ENCODE measurements around the gene GABBR2. TPM values are rescaled to one million over a fixed set of nuclear protein-coding genes. Genes with fewer than 3 reads are reported as not detected.

GABBR2 gene
- total RNA-seq, 2 donors from 2014 or later, result not detected

GRCh38 chr9:98642661-98643312, 65.9 kb downstream of the GABBR2 start:
- no peaks in the 10 kb centered on the region for H3K4me1 Mint-ChIP-seq
- no peak overlapping the region for H3K4me3 Mint-ChIP-seq
- H3K27ac Mint-ChIP-seq, result no peak overlapping the region
- H3K27me3 Mint-ChIP-seq, result peaks cover 30% of the 10 kb centered on the region
- H3K9me3 Mint-ChIP-seq, result no peaks in the 10 kb centered on the region
- ATAC-seq (replicated peaks), result no peak
- no peaks in the 10 kb centered on the region for H3K36me3 Mint-ChIP-seq (ENCODE audit: low read depth)

- H3K27me3 Mint-ChIP-seq, result peaks cover 33% of the 10 kb centered on the region
- no peak overlapping the region for H3K4me3 Mint-ChIP-seq
- no peaks in the 10 kb centered on the region for H3K4me1 Mint-ChIP-seq
- no peak overlapping the region for H3K27ac Mint-ChIP-seq
- no peak for ATAC-seq (replicated peaks)
- no peaks in the 10 kb centered on the region for H3K9me3 Mint-ChIP-seq
- H3K36me3 Mint-ChIP-seq (ENCODE audit: low read depth), result no peaks in the 10 kb centered on the region
Observed at GRCh38 chr9:98641695-98642094, 67.0 kb downstream of the GABBR2 start.

GRCh38 chr9:98640394-98640793, 68.3 kb downstream of the GABBR2 start:
- Mint-ChIP-seq H3K4me1 (no peaks in the 10 kb centered on the region), H3K27me3 (peaks cover 35% of the 10 kb centered on the region), H3K27ac (no peak overlapping the region), H3K9me3 (no peaks in the 10 kb centered on the region), H3K36me3 (ENCODE audit: low read depth) (no peaks in the 10 kb centered on the region), H3K4me3 (no peak overlapping the region)
- ATAC-seq (replicated peaks), result no peak

- Mint-ChIP-seq H3K4me3 (no peak overlapping the region), H3K4me1 (no peaks in the 10 kb centered on the region), H3K27ac (no peak overlapping the region), H3K27me3 (peaks cover 36% of the 10 kb centered on the region), H3K9me3 (no peaks in the 10 kb centered on the region), H3K36me3 (ENCODE audit: low read depth) (no peaks in the 10 kb centered on the region)
- ATAC-seq (replicated peaks), result no peak
Observed at GRCh38 chr9:98639133-98639532, 69.6 kb downstream of the GABBR2 start.

GRCh38 chr9:98637381-98637780, 71.4 kb downstream of the GABBR2 start:
- H3K4me1 Mint-ChIP-seq, result no peaks in the 10 kb centered on the region
- ATAC-seq (replicated peaks), result no peak
- H3K9me3 Mint-ChIP-seq, result no peaks in the 10 kb centered on the region
- H3K36me3 Mint-ChIP-seq (ENCODE audit: low read depth), result no peaks in the 10 kb centered on the region
- H3K4me3 Mint-ChIP-seq, result no peak overlapping the region
- H3K27ac Mint-ChIP-seq, result no peak overlapping the region
- peaks cover 22% of the 10 kb centered on the region for H3K27me3 Mint-ChIP-seq

- H3K9me3 Mint-ChIP-seq, result no peaks in the 10 kb centered on the region
- no peak overlapping the region for H3K27ac Mint-ChIP-seq
- no peak overlapping the region for H3K4me3 Mint-ChIP-seq
- H3K36me3 Mint-ChIP-seq (ENCODE audit: low read depth), result no peaks in the 10 kb centered on the region
- no peak for ATAC-seq (replicated peaks)
- H3K27me3 Mint-ChIP-seq, result peaks cover 11% of the 10 kb centered on the region
- H3K4me1 Mint-ChIP-seq, result no peaks in the 10 kb centered on the region
Observed at GRCh38 chr9:98635374-98635773, 73.4 kb downstream of the GABBR2 start.

- H3K27me3 Mint-ChIP-seq, result peaks cover 13% of the 10 kb centered on the region
- no peak for ATAC-seq (replicated peaks)
- H3K4me3 Mint-ChIP-seq, result no peak overlapping the region
- H3K27ac Mint-ChIP-seq, result no peak overlapping the region
- no peaks in the 10 kb centered on the region for H3K4me1 Mint-ChIP-seq
- H3K36me3 Mint-ChIP-seq (ENCODE audit: low read depth), result no peaks in the 10 kb centered on the region
- no peaks in the 10 kb centered on the region for H3K9me3 Mint-ChIP-seq
Observed at GRCh38 chr9:98634685-98635336, 73.9 kb downstream of the GABBR2 start.

- Mint-ChIP-seq H3K27me3 (peaks cover 15% of the 10 kb centered on the region), H3K4me1 (no peaks in the 10 kb centered on the region), H3K36me3 (ENCODE audit: low read depth) (no peaks in the 10 kb centered on the region), H3K4me3 (no peak overlapping the region), H3K27ac (no peak overlapping the region), H3K9me3 (no peaks in the 10 kb centered on the region)
- no peak for ATAC-seq (replicated peaks)
Observed at GRCh38 chr9:98632839-98633238, 75.9 kb downstream of the GABBR2 start.

GRCh38 chr9:98627296-98627695, 81.4 kb downstream of the GABBR2 start:
- no peaks in the 10 kb centered on the region for H3K4me1 Mint-ChIP-seq
- no peak for ATAC-seq (replicated peaks)
- H3K27ac Mint-ChIP-seq, result no peak overlapping the region
- H3K27me3 Mint-ChIP-seq, result peaks cover 27% of the 10 kb centered on the region
- H3K9me3 Mint-ChIP-seq, result no peaks in the 10 kb centered on the region
- no peak overlapping the region for H3K4me3 Mint-ChIP-seq
- H3K36me3 Mint-ChIP-seq (ENCODE audit: low read depth), result no peaks in the 10 kb centered on the region

GRCh38 chr9:98625728-98626127, 83.0 kb downstream of the GABBR2 start:
- Mint-ChIP-seq H3K9me3 (no peaks in the 10 kb centered on the region), H3K4me1 (no peaks in the 10 kb centered on the region), H3K36me3 (ENCODE audit: low read depth) (no peaks in the 10 kb centered on the region), H3K27ac (no peak overlapping the region), H3K4me3 (no peak overlapping the region), H3K27me3 (peaks cover 34% of the 10 kb centered on the region)
- no peak for ATAC-seq (replicated peaks)

- H3K36me3 Mint-ChIP-seq (ENCODE audit: low read depth), result no peaks in the 10 kb centered on the region
- ATAC-seq (replicated peaks), result no peak
- no peak overlapping the region for H3K4me3 Mint-ChIP-seq
- H3K27me3 Mint-ChIP-seq, result peaks cover 33% of the 10 kb centered on the region
- no peaks in the 10 kb centered on the region for H3K9me3 Mint-ChIP-seq
- H3K27ac Mint-ChIP-seq, result no peak overlapping the region
- no peaks in the 10 kb centered on the region for H3K4me1 Mint-ChIP-seq
Observed at GRCh38 chr9:98619788-98620187, 88.9 kb downstream of the GABBR2 start.

GRCh38 chr9:98615633-98616032, 93.1 kb downstream of the GABBR2 start:
- Mint-ChIP-seq H3K27ac (no peak overlapping the region), H3K36me3 (ENCODE audit: low read depth) (no peaks in the 10 kb centered on the region), H3K27me3 (peaks cover 20% of the 10 kb centered on the region), H3K4me1 (no peaks in the 10 kb centered on the region), H3K9me3 (no peaks in the 10 kb centered on the region), H3K4me3 (no peak overlapping the region)
- no peak for ATAC-seq (replicated peaks)

GRCh38 chr9:98614941-98615340, 93.8 kb downstream of the GABBR2 start:
- no peak for ATAC-seq (replicated peaks)
- Mint-ChIP-seq H3K4me1 (no peaks in the 10 kb centered on the region), H3K27me3 (peaks cover 19% of the 10 kb centered on the region), H3K9me3 (no peaks in the 10 kb centered on the region), H3K27ac (no peak overlapping the region), H3K36me3 (ENCODE audit: low read depth) (no peaks in the 10 kb centered on the region), H3K4me3 (no peak overlapping the region)

- Mint-ChIP-seq H3K36me3 (ENCODE audit: low read depth) (no peaks in the 10 kb centered on the region), H3K4me3 (no peak overlapping the region), H3K27me3 (peaks cover 19% of the 10 kb centered on the region), H3K27ac (no peak overlapping the region), H3K9me3 (no peaks in the 10 kb centered on the region), H3K4me1 (no peaks in the 10 kb centered on the region)
- no peak for ATAC-seq (replicated peaks)
Observed at GRCh38 chr9:98612061-98612752, 96.5 kb downstream of the GABBR2 start.

- no peaks in the 10 kb centered on the region for H3K9me3 Mint-ChIP-seq
- H3K4me1 Mint-ChIP-seq, result no peaks in the 10 kb centered on the region
- H3K4me3 Mint-ChIP-seq, result no peak overlapping the region
- H3K27me3 Mint-ChIP-seq, result peaks cover 16% of the 10 kb centered on the region
- no peak for ATAC-seq (replicated peaks)
- no peaks in the 10 kb centered on the region for H3K36me3 Mint-ChIP-seq (ENCODE audit: low read depth)
- no peak overlapping the region for H3K27ac Mint-ChIP-seq
Observed at GRCh38 chr9:98611319-98611718, 97.4 kb downstream of the GABBR2 start.

Measured in activated T-helper 17 cell treated with anti-CD3 and anti-CD28 coated beads, Interleukin-2, amount 50 U/mL, for 72 hours (primary cell).